Activated T-helper 2 cell treated with anti-CD3 and anti-CD28 coated beads, Interferon-gamma antibody, Interleukin-2, Interleukin-4, amounts not matched to agents 10 μg/mL and 5 μg/mL and 100 μg/mL, durations not matched to agents 14 hours and 24 hours and 36 hours (primary cell): Measurements from ENCODE around the gene SLCO1A2. TPM values are rescaled to one million over a fixed set of nuclear protein-coding genes. Genes with fewer than 3 reads are reported as not detected.

ENCODE experiments used
- DNase-seq: peaks from one replicate; pipeline ENCODE4 v3.0.0; 2021; ENCODE audit warnings: low spot score
- H3K27ac Mint-ChIP-seq: one replicate; pipeline ENCODE4 v1.8.0; 2021; ENCODE audit warnings: mixed read lengths
- H3K27me3 Mint-ChIP-seq: one replicate; pipeline ENCODE4 v1.8.0; 2021; ENCODE audit warnings: low read depth, mixed read lengths
- H3K36me3 Mint-ChIP-seq: one replicate; pipeline ENCODE4 v1.8.0; 2021; ENCODE audit warnings: low read depth, mixed read lengths
- H3K4me1 Mint-ChIP-seq: one replicate; pipeline ENCODE4 v1.8.0; 2021; ENCODE audit warnings: low read depth, mixed read lengths
- H3K4me3 Mint-ChIP-seq: one replicate; pipeline ENCODE4 v1.8.0; 2021; ENCODE audit warnings: low read depth, mild to moderate bottlenecking, moderate library complexity, mixed read lengths
- H3K9me3 Mint-ChIP-seq: one replicate; pipeline ENCODE4 v1.8.0; 2021; ENCODE audit warnings: mixed read lengths
- intact Hi-C: fragments of 100-400 bp; cut with micrococcal nuclease; formaldehyde crosslinking; loops from one replicate; pipeline ENCODE4 v1.15.1; 2023
- total RNA-seq: library from RNA; stranded (reverse); gene quantifications from 2 replicates; pipeline ENCODE4 v1.2.3, GENCODE V29; 2022

The SLCO1A2 gene
- total RNA-seq, 1 donor from 2014 or later = not detected

- intact Hi-C loops = no loop called here
- Mint-ChIP-seq H3K4me3 (no peak overlapping the region), H3K27ac (no peak overlapping the region), H3K4me1 (no peaks in the 10 kb centered on the region), H3K36me3 (no peaks in the 10 kb centered on the region), H3K27me3 (peaks cover 13% of the 10 kb centered on the region), H3K9me3 (no peaks in the 10 kb centered on the region)
- DNase-seq = no peak
Measured at GRCh38 chr12:21305661-21306060, 29.1 kb downstream of the SLCO1A2 start.

GRCh38 chr12:21300632-21301031, 34.1 kb downstream of the SLCO1A2 start:
- H3K27ac Mint-ChIP-seq = no peak overlapping the region
- H3K27me3 Mint-ChIP-seq = peaks cover 8% of the 10 kb centered on the region
- H3K4me3 Mint-ChIP-seq = no peak overlapping the region
- H3K36me3 Mint-ChIP-seq = no peaks in the 10 kb centered on the region
- H3K4me1 Mint-ChIP-seq = peaks cover 8% of the 10 kb centered on the region
- intact Hi-C loops = no loop called here
- no peak for DNase-seq
- H3K9me3 Mint-ChIP-seq = no peaks in the 10 kb centered on the region

GRCh38 chr12:21296751-21297406, 37.8 kb downstream of the SLCO1A2 start:
- Mint-ChIP-seq H3K27me3 (peaks cover 13% of the 10 kb centered on the region), H3K36me3 (no peaks in the 10 kb centered on the region), H3K27ac (no peak overlapping the region), H3K4me3 (no peak overlapping the region), H3K9me3 (no peaks in the 10 kb centered on the region), H3K4me1 (peaks cover 8% of the 10 kb centered on the region)
- intact Hi-C loops = loop anchor here (5.0 kb wide), 1 partner anchor 385 kb away; no protein-coding TSS in a partner anchor
- DNase-seq = no peak

- peaks cover 10% of the 10 kb centered on the region for H3K27me3 Mint-ChIP-seq
- no peak overlapping the region for H3K4me3 Mint-ChIP-seq
- intact Hi-C loops = loop anchor here (5.0 kb wide), 1 partner anchor 386 kb away; no protein-coding TSS in a partner anchor
- no peak for DNase-seq
- H3K36me3 Mint-ChIP-seq = no peaks in the 10 kb centered on the region
- peaks cover 8% of the 10 kb centered on the region for H3K4me1 Mint-ChIP-seq
- no peaks in the 10 kb centered on the region for H3K9me3 Mint-ChIP-seq
- H3K27ac Mint-ChIP-seq = no peak overlapping the region
Measured at GRCh38 chr12:21296348-21296747, 38.4 kb downstream of the SLCO1A2 start.

GRCh38 chr12:21294176-21294575, 40.5 kb downstream of the SLCO1A2 start:
- H3K4me3 Mint-ChIP-seq = no peak overlapping the region
- intact Hi-C loops = no loop called here
- DNase-seq = no peak
- H3K27ac Mint-ChIP-seq = no peak overlapping the region
- peaks cover 10% of the 10 kb centered on the region for H3K27me3 Mint-ChIP-seq
- no peaks in the 10 kb centered on the region for H3K9me3 Mint-ChIP-seq
- H3K4me1 Mint-ChIP-seq = peaks cover 8% of the 10 kb centered on the region
- no peaks in the 10 kb centered on the region for H3K36me3 Mint-ChIP-seq

- no peak overlapping the region for H3K27ac Mint-ChIP-seq
- no peaks in the 10 kb centered on the region for H3K36me3 Mint-ChIP-seq
- DNase-seq = no peak
- intact Hi-C loops = no loop called here
- H3K27me3 Mint-ChIP-seq = peaks cover 9% of the 10 kb centered on the region
- no peaks in the 10 kb centered on the region for H3K9me3 Mint-ChIP-seq
- peaks cover 3% of the 10 kb centered on the region for H3K4me1 Mint-ChIP-seq
- no peak overlapping the region for H3K4me3 Mint-ChIP-seq
Measured at GRCh38 chr12:21292111-21292510, 42.6 kb downstream of the SLCO1A2 start.

- intact Hi-C loops = no loop called here
Measured at GRCh38 chr12:21289698-21290097, 45.0 kb downstream of the SLCO1A2 start.

GRCh38 chr12:21276826-21277225, 57.9 kb downstream of the SLCO1A2 start:
- H3K4me1 Mint-ChIP-seq = no peaks in the 10 kb centered on the region
- no peak overlapping the region for H3K4me3 Mint-ChIP-seq
- no peaks in the 10 kb centered on the region for H3K9me3 Mint-ChIP-seq
- DNase-seq = no peak
- peaks cover 3% of the 10 kb centered on the region for H3K27me3 Mint-ChIP-seq
- H3K27ac Mint-ChIP-seq = no peak overlapping the region
- no peaks in the 10 kb centered on the region for H3K36me3 Mint-ChIP-seq
- intact Hi-C loops = no loop called here

More at GRCh38 chr12:21289698-21290097, 45.0 kb downstream of the SLCO1A2 start:
- no peak for DNase-seq
- Mint-ChIP-seq H3K4me1 (no peaks in the 10 kb centered on the region), H3K36me3 (no peaks in the 10 kb centered on the region), H3K4me3 (no peak overlapping the region), H3K27ac (no peak overlapping the region), H3K9me3 (no peaks in the 10 kb centered on the region), H3K27me3 (peaks cover 5% of the 10 kb centered on the region)

GRCh38 chr12:21265932-21266331, 68.8 kb downstream of the SLCO1A2 start:
- intact Hi-C loops = no loop called here
- peaks cover 3% of the 10 kb centered on the region for H3K27me3 Mint-ChIP-seq
- no peak overlapping the region for H3K27ac Mint-ChIP-seq
- no peaks in the 10 kb centered on the region for H3K4me1 Mint-ChIP-seq
- no peaks in the 10 kb centered on the region for H3K36me3 Mint-ChIP-seq
- no peak for DNase-seq
- no peak overlapping the region for H3K4me3 Mint-ChIP-seq
- H3K9me3 Mint-ChIP-seq = no peaks in the 10 kb centered on the region

- Mint-ChIP-seq H3K27ac (no peak overlapping the region), H3K9me3 (no peaks in the 10 kb centered on the region), H3K4me3 (no peak overlapping the region), H3K36me3 (no peaks in the 10 kb centered on the region), H3K4me1 (no peaks in the 10 kb centered on the region), H3K27me3 (peaks cover 3% of the 10 kb centered on the region)
- DNase-seq = no peak
- intact Hi-C loops = no loop called here
Measured at GRCh38 chr12:21264232-21264631, 70.5 kb downstream of the SLCO1A2 start.

- Mint-ChIP-seq H3K27me3 (no peaks in the 10 kb centered on the region), H3K4me3 (no peak overlapping the region), H3K4me1 (no peaks in the 10 kb centered on the region), H3K9me3 (no peaks in the 10 kb centered on the region), H3K27ac (no peak overlapping the region), H3K36me3 (no peaks in the 10 kb centered on the region)
- no peak for DNase-seq
- intact Hi-C loops = no loop called here
Measured at GRCh38 chr12:21257172-21257571, 77.5 kb downstream of the SLCO1A2 start.

GRCh38 chr12:21252070-21252469, 82.6 kb downstream of the SLCO1A2 start:
- no peak for DNase-seq
- H3K4me3 Mint-ChIP-seq = no peak overlapping the region
- H3K36me3 Mint-ChIP-seq = no peaks in the 10 kb centered on the region
- H3K4me1 Mint-ChIP-seq = no peaks in the 10 kb centered on the region
- H3K27ac Mint-ChIP-seq = no peak overlapping the region
- no peaks in the 10 kb centered on the region for H3K9me3 Mint-ChIP-seq
- H3K27me3 Mint-ChIP-seq = no peaks in the 10 kb centered on the region
- intact Hi-C loops = no loop called here

GRCh38 chr12:21248679-21249078, 86.0 kb downstream of the SLCO1A2 start:
- Mint-ChIP-seq H3K4me1 (no peaks in the 10 kb centered on the region), H3K27ac (no peak overlapping the region)

More at GRCh38 chr12:21248679-21249078, 86.0 kb downstream of the SLCO1A2 start:
- no peaks in the 10 kb centered on the region for H3K36me3 Mint-ChIP-seq
- intact Hi-C loops = loop anchor here (2.0 kb wide), 1 partner anchor 430 kb away; no protein-coding TSS in a partner anchor
- H3K27me3 Mint-ChIP-seq = no peaks in the 10 kb centered on the region
- H3K9me3 Mint-ChIP-seq = no peaks in the 10 kb centered on the region
- DNase-seq = no peak
- no peak overlapping the region for H3K4me3 Mint-ChIP-seq
